ENCODE measurements around the gene SND1. TPM values are rescaled to one million over a fixed set of nuclear protein-coding genes. Genes with fewer than 3 reads are reported as not detected.

The SND1 gene
- total RNA-seq, 1 donor from 2014 or later: 232 TPM

GRCh38 chr7:128124786-128125185, 472.8 kb downstream of the SND1 start:
- no peaks in the 10 kb centered on the region for H3K36me3 ChIP-seq (ENCODE audit: control insufficient read depth, insufficient read depth, low read length)
- FAIRE-seq: no peak
- no peak for TF ChIP-seq CTCF (IDR thresholded peaks at IDR 0.05; ENCODE audit: insufficient read depth, low read length, severe bottlenecking)
- H3K27me3 ChIP-seq (ENCODE audit: control insufficient read depth, insufficient read depth, low read length): peaks cover 14% of the 10 kb centered on the region
- no peak overlapping the region for H3K4me3 ChIP-seq (ENCODE audit: low read depth, low read length)
- DNase-seq (ENCODE audit: low read depth): peak; percentile 25

GRCh38 chr7:128125816-128126215, 473.8 kb downstream of the SND1 start:
- Histone ChIP-seq H3K4me3 (ENCODE audit: low read depth, low read length) (no peak overlapping the region), H3K36me3 (ENCODE audit: control insufficient read depth, insufficient read depth, low read length) (no peaks in the 10 kb centered on the region), H3K27me3 (ENCODE audit: control insufficient read depth, insufficient read depth, low read length) (peaks cover 20% of the 10 kb centered on the region)
- FAIRE-seq (no peak), DNase-seq (ENCODE audit: low read depth) (no peak)
- no peak for TF ChIP-seq CTCF (IDR thresholded peaks at IDR 0.05; ENCODE audit: insufficient read depth, low read length, severe bottlenecking)

- no peak for DNase-seq (ENCODE audit: low read depth)
- Histone ChIP-seq H3K4me3 (ENCODE audit: low read depth, low read length) (no peak overlapping the region), H3K36me3 (ENCODE audit: control insufficient read depth, insufficient read depth, low read length) (no peaks in the 10 kb centered on the region), H3K27me3 (ENCODE audit: control insufficient read depth, insufficient read depth, low read length) (peaks cover 18% of the 10 kb centered on the region)
- FAIRE-seq: no peak
- no peak for TF ChIP-seq CTCF (IDR thresholded peaks at IDR 0.05; ENCODE audit: insufficient read depth, low read length, severe bottlenecking)
These were observed 476.4 kb downstream of the SND1 start for GRCh38 chr7:128128401-128128800.

- Histone ChIP-seq H3K27me3 (ENCODE audit: control insufficient read depth, insufficient read depth, low read length) (peaks cover 16% of the 10 kb centered on the region), H3K4me3 (ENCODE audit: low read depth, low read length) (no peak overlapping the region), H3K36me3 (ENCODE audit: control insufficient read depth, insufficient read depth, low read length) (no peaks in the 10 kb centered on the region)
- FAIRE-seq: no peak
- no peak for DNase-seq (ENCODE audit: low read depth)
- TF ChIP-seq CTCF (IDR thresholded peaks at IDR 0.05; ENCODE audit: insufficient read depth, low read length, severe bottlenecking): no peak
These were observed 477.4 kb downstream of the SND1 start for GRCh38 chr7:128129224-128129864.

- FAIRE-seq (no peak), DNase-seq (ENCODE audit: low read depth) (no peak)
- Histone ChIP-seq H3K27me3 (ENCODE audit: control insufficient read depth, insufficient read depth, low read length) (peaks cover 27% of the 10 kb centered on the region), H3K4me3 (ENCODE audit: low read depth, low read length) (no peak overlapping the region), H3K36me3 (ENCODE audit: control insufficient read depth, insufficient read depth, low read length) (no peaks in the 10 kb centered on the region)
- TF ChIP-seq CTCF (IDR thresholded peaks at IDR 0.05; ENCODE audit: insufficient read depth, low read length, severe bottlenecking): no peak
These were observed 479.1 kb downstream of the SND1 start for GRCh38 chr7:128131115-128131514.

- no peak overlapping the region for H3K4me3 ChIP-seq (ENCODE audit: low read depth, low read length)
- no peak for FAIRE-seq
- no peak for TF ChIP-seq CTCF (IDR thresholded peaks at IDR 0.05; ENCODE audit: insufficient read depth, low read length, severe bottlenecking)
- H3K27me3 ChIP-seq (ENCODE audit: control insufficient read depth, insufficient read depth, low read length): peaks cover 29% of the 10 kb centered on the region
- no peaks in the 10 kb centered on the region for H3K36me3 ChIP-seq (ENCODE audit: control insufficient read depth, insufficient read depth, low read length)
- no peak for DNase-seq (ENCODE audit: low read depth)
These were observed 479.7 kb downstream of the SND1 start for GRCh38 chr7:128131731-128132130.

Data from bronchial epithelial cell (primary cell).